NB4 (cell line): ENCODE data around the gene TADA2B.

Experiments
- CTCF ChIP-seq: IDR thresholded peaks from one replicate; pipeline ENCODE4 v1.5.1; 2012; ENCODE audit warnings: low read depth, low read length
- POLR2A ChIP-seq: IDR thresholded peaks from 2 replicates; pipeline ENCODE4 v1.6.1; 2011; ENCODE audit warnings: mild to moderate bottlenecking; ENCODE audit not compliant: insufficient read length; ENCODE audit errors: extremely low read depth

- TF ChIP-seq CTCF (no peak), POLR2A (no peak)
Measured at GRCh38 chr4:7017446-7018048, 25.6 kb upstream of the TADA2B start.
